GF-D8 (cell line): ENCODE results near the gene PRMT5.
A peak's percentile ranks its signal among the peaks of the same experiment; 100 is the strongest.

Experiments used
- DNase-seq: peaks from one replicate; lab custom pipeline; 2025; lab: John Stamatoyannopoulos, UW

Gene PRMT5

GRCh38 chr14:22875003-22875747, 54.0 kb downstream of the PRMT5 start:
- no peak for DNase-seq

- DNase-seq = no peak
Measured at GRCh38 chr14:22872833-22873520, 56.2 kb downstream of the PRMT5 start.

- no peak for DNase-seq
Measured at GRCh38 chr14:22872033-22872832, 56.9 kb downstream of the PRMT5 start.

- DNase-seq = peak; percentile 76
Measured at GRCh38 chr14:22871224-22872032, 57.7 kb downstream of the PRMT5 start, which contains the start of gene LRP10. TSS of gene LRP10 (plus strand) at chr14:22871740. CDS start at chr14:22872304, 564 bp downstream.

- DNase-seq = peak; percentile 66
Measured at GRCh38 chr14:22870811-22871223, 58.4 kb downstream of the PRMT5 start.
